HG02798 (cell line): ENCODE measurements around the gene TSPAN17.

Experiments
- ATAC-seq: cut with Tn5 transposase; IDR thresholded peaks from one replicate; pipeline ENCODE4 v1.9.1; 2021; ENCODE audit warnings: mild to moderate bottlenecking; ENCODE audit not compliant: unreplicated experiment, poor library complexity

Gene TSPAN17

DNA sequence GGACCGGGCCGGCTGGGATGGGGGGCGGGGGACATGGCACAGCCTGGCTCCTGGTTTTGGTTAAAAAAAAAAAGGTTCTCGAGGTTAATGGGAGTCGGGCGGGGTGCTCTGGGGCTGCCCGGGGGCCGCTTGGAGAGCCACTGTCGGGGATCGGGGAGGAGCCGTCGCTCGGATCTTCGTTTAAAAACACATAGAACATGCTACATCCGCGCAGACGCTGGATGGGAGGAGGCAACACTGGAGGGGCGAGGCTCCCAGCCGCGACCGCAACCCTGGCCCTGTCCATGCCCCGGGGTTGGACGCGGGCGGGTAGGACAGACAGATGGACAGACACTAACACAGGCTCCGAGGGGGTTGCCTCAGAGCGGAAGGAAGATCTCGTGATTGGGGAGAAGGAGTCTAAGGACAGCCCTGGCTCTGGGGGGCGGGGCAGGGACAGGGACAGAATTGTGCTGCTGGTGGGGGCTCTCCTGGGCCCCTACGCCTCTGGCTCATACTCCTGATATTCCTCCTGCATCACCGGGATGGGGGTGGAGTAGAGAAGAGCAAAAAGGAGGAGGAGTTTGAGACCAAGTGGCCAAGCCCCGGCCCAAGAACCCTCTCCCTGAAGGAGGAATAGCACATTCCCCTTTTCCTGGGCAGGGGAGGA, 26.8 kb upstream of the TSPAN17 start:
- ATAC-seq, result no peak

DNA sequence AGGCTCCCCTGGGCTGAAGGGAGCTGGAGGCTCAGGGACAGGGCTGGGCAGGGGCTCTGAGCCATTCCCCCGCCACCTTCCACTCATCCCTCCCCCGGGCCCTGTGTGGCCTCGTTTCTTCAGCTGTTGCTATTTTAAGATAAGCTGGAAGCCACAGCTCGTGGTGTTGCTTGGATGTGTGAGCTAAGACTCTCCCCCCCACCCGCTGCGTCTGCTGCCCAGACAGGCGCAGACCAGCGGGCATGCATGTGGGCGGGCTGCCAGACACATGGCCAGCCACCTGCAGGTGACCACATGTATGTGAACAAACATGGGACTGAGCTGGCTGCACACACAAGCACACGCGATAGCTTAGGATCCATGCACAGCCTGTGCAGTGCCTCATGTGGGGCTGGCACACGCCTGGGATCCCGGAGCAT, 25.6 kb upstream of the TSPAN17 start:
- ATAC-seq, result no peak

DNA sequence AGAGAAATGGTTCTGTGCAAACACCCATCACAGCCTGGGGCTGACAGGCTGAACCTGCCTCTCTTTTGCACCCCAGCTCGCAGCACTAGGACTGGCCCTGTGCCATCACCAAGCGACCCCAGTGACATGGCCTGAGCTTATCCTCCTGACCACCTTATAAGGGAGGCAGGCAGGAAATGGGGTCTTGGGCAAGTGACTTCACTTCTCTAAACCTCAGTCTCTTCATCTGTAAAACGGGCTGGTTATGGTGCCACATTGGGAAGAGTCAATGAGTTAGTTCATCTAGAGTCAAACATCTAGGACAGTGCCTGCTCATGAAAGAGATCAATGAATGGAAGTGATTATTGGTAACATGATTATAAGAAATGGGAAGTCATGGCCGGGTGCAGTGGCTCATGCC, 23.1 kb upstream of the TSPAN17 start:
- no peak for ATAC-seq

DNA sequence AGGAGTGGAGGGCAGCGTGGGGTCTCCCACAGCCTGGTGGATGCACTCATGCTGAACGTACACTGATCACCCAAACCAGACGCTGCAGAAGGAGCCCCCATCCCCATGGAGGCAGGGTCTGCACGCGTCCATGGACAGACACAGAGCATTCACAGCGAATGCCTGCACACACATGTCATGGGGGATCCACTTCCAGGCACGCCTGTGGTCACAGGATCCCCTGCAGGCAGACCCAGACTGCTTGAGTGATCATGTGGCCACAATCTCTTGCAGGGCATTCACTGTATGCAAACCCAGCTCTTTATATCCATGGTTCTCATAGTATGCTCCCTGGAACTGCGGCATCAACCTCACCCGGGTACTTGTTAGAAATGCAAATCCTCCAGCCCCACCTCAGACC, 22.3 kb upstream of the TSPAN17 start:
- ATAC-seq, result no peak

DNA sequence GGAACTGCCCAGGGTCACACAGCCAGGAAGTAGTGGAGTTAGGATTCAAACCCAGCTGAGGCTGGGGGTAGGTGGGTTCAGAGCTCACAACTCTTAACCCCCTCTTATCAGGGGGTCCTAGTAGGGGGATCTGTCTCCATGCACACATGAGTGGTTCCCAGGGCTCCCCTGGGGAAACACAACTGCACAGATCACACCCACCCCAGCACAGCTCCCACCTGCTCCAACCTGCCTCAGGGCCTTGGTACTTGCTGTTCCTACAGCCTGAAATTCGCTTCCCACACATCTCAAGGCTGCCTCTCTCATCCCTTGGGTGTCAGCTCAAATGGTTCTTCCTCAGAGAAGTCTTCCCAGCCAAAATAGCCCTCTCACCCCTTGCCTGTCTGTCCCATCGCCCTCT, 21.8 kb upstream of the TSPAN17 start:
- ATAC-seq, result no peak

DNA sequence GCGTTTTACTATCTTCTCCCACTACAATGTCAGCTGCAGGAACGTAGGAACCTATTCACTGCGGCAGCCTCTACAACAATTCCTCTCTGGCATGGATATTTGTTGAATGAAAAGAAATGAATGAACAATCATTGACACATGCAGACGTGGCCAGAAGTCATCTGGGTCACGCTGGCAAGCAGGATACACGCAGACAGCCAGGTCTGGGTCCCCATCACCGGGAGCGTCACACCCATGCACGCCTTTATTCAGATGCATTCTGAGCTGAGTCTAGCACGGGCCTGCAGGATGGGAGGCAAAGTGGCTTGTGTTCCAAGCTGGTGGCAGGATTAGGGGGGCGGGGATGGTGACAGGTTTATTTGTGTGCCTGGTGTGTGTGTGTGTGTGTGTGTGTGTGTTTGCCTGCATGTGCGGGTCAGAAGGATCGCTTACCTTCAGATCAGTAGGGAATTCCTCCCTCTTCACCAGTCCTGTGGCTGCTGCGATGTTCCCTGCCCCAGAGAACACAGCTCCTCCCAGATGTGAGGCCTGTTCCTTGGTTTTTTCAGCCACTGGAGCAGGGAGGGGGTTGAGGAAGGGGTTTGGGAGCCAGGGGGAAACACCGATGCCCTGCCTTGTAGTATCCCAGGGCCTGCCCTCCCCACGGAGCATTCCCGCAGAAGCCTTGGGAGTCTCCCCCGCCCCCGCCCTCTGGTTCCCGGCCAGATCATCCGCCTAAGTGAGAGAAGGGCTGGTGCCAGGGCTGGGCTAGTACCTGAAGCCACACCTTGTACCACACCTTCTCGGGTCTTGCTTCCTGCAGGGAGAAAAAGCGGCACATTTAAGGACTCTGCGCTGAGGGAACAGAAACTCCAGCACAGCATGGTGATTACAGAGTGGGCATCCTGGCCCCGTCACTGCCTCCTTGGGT, 21.1 kb upstream of the TSPAN17 start:
- ATAC-seq, result no peak

DNA sequence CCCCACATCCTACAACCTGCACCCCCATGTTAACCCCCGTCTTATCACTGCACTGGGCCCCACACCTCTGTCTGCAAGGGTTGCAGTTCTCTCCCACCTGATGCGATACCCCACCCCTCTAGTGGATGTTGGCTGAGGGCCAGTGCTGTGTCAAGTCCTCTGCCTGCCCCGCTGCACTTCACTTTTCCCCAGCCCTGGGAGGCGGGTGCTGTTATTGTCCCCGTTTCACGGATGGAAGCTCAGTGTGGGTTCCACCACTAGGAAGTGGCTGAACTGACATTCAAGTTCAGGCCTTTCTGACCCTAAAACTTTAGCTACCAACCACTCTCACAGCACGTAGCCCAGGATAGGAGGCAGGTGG, 20.4 kb upstream of the TSPAN17 start:
- no peak for ATAC-seq

DNA sequence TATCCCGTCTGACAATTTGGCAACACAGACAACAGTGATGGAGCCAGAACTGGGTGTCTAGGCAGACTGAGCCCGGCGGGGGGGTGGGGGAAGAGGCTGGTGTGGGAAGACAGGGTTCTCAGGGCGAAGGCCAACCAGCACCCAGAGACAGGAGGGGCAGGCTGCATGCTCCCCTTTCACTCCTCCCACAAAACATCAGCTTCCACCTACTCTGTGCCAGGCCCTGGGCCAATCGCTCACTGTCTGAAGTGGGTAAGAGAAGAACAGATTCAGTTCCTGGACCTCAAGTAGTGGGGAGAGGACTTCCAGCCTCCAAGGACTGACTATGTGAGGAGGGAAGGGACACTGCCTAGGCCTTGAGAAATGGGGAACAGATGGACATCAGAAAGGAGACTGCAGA, 19.7 kb upstream of the TSPAN17 start:
- no peak for ATAC-seq

DNA sequence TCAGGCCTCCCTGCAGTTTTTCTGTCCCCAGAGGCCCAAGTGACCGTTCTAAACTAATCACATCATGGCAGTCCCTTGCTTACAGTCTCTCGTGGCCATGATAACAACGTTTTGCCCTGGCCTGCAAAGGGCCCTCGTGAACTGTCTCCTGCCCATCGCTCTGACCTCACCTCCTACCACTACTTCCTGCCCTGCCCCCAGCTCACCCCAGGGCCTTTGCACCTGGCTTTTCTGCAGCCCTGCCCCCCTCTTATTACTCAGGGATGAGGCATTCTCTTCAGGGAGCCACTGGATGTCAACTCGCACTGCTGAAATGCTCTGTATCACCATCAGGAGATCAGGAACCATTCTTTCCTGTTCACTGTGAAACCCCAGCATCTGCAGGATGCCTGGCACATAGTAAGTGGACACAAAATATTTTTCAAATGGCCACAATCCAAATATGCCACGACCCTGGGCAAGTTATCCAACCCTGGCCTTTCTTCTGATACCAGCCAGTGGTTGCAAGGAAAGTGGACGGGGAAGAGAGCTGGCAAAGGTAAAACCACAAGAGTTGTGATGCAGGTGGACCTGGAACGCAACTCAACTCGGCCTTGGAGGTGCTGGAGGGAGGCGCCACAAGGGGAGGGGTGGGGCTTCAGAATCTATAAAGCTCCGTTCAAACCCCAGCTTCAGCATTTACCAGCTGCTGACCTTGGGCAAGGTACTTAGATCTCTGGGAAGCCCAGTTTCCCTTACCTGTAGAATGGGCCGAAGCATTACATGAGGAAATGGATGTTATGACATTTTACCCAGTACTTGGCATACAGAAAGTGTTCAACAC, 18.7 kb upstream of the TSPAN17 start:
- ATAC-seq, result no peak

DNA sequence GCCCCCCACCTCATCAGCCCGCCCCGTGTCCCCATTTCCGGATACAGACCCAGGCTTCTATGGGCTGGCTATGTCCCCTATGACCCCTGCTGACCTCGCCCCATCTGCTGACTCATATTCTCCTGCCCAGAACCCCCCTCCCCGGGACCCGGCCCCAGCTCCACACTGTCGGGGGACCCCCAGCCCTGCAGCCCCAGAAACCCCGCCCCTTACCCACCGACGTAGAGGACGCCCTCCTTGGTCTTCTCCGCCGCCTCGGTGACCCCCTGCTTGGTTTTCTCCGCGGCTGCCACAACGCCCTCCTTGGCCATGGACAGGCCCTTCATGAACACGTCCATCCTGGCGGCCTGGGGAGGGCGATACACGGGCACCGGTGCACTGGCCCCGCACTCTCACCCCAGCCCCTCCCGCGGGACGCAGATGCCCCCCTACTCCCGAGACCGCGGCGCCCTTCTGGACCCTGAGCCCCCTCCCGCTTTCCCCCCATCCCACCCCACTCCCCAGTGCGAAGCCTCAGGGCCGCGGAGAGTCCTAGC, 17.9 kb upstream of the TSPAN17 start:
- no peak for ATAC-seq

DNA sequence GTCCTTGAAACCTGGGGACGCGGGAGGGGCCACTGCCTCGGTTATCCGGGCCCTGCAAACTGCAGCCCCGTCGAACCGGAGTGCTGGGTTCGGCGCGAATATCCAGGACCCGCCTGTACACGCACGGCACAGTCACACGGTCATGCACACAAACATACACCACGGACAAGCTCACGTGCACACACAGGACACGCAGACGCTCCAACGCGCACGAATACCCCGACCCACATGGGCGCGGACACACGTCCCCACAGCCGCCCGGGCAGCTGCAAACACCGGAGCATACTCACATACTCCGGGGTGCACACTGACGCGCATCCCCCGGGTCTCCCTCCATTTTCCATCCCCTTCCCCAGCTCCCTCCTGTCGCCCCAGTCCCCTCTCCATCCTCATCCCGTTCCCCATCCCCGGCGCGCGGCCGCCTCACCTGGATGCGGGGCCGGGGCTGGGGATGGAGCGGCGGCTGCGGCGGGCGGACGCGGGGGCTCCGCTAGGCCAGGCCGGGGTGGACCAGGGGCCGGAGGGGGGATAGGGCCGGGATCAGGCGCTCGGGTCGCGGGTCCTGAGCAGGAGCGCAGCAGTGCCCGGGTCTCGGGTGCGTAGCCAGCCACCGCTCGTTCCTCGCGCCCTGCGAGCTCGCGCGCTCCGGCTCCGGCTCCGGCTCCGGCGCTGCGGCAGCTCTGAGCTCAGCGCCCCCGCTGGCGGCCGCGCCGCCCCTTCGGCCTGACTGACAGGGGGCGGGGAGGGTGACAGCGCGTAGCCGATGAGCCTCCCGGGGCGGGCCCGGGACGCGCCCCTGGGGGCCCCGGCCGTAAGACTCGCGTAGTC, 17.2 kb upstream of the TSPAN17 start, which contains the start of the genes EIF4E1B and SNCB:
TSS of gene EIF4E1B (plus strand) at position 823 of the 828 bp plus-strand sequence. CDS start 12,113 bp downstream, outside the sequence.
TSS of gene SNCB (minus strand) at position 682 of the 828 bp plus-strand sequence. CDS start 880 bp downstream, outside the sequence.
- ATAC-seq, result peak; percentile 59

DNA sequence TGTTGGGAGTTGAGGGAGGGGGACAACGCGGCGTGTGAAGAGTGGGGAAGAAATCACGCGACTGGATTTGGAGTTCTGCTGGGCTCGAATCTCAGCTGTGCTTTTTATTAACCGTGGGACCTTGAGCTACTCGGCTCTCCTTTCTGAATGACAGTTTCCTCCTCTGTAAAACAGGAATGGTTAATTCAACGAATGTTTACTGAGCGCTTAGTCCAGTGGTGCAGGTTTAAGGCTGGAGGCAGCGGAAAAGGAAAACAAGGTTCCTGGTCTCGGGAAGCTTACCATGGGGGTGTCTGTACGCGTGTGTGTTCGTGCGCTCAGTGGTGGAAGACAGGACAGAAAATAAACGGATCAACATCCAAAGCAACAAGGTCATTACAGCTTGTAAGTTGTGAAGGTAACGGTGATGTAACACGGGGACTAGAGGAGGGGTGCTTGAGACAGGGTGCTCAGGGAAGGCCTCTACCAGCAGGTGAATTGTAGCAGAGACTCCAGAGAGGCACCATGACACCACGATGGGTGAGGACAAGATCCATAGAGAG, 16.5 kb upstream of the TSPAN17 start:
- no peak for ATAC-seq

DNA sequence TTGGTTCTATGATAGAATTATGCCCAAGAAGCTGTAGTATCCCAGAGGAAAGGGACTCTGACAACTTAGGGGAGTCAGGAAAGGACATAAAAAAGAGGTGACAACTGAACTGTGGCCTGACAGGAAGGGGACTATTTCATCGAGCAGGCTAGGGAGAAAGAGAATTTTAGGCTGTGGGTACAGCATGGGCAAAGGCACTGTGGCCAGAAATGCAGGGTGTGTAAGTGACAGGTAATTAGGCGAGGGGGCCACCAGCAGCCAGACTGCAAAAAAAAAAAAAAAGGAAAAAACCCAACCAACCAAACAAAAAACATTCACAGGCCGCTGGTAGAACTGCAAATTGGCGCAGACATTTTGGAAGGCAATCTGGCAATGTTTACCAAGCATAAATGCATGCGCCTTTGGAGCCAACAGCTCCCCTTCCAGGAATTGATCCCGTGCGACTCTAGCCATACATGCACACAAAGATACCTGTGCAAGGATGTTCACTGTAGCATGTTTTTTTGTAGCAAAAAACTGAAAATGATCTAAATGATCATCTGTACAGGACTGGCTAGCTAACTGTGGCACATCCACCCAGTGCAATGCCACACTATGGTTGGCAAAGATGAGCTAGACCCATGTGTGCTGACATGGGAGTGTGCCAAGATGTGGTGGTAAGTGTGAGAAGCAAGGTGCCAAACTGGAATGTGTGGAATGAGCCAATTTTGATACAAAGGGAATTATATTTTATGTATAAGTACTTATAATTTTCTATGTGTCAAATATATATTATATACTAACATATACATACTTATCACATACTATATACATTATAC, 15.7 kb upstream of the TSPAN17 start:
- ATAC-seq, result no peak

DNA sequence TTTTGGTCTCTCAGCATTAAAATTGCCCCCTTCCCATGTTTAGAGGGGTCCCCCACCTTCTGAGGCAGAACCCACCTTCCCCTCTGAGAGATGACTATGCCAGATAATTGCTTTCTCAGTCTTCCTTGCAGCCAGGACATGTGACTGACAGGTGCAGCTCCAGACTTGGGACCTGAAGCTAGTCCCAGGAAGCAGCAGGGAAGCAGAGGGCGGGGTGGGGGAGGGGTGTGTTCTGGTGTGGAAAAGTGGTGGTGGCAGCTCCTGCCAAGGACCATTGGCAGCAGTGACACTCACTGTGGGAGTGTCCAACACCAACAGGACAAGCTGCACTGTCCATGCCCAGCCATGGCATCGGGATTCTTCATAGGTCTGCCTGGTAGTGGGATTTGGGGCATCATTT, 14.5 kb upstream of the TSPAN17 start:
- no peak for ATAC-seq

DNA sequence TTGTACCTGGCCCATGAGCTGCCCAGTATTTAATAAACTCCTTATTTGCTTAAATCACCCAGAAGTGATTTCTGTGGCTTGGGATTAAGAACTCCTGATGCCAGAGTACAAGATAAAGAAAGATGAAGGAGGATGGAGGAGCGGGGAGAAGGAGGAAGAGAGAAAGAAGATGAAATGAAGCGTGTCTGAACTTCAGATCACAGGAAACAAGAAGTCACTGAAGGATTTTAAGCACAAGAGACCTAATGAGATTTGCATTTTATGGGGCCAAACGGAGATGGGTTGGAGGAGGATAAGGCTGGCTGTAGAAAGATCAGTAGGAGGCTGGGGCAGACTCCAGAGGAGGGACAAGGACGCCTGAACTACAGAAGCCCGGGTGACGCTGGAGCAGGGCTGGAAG, 13.7 kb upstream of the TSPAN17 start:
- no peak for ATAC-seq

DNA sequence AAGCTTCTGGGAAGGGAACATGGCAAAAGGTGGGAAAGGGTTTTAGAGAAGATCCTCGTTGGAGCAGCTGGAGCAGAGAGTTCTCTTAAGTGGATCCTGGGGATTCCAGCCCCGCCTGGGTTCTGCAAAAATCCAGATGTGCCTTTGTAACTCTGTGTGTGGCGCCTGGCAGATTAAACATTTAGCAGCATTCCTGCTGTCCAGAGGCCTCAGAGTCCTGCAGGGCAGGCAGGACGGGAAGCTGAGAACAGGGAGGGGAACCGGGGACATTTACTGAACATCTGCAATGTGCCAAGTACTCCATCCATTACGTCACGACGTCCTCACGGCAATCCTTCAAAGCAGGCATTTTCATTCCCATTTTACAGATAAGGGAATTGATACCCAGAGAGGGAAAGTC, 10.9 kb upstream of the TSPAN17 start:
- ATAC-seq, result no peak

DNA sequence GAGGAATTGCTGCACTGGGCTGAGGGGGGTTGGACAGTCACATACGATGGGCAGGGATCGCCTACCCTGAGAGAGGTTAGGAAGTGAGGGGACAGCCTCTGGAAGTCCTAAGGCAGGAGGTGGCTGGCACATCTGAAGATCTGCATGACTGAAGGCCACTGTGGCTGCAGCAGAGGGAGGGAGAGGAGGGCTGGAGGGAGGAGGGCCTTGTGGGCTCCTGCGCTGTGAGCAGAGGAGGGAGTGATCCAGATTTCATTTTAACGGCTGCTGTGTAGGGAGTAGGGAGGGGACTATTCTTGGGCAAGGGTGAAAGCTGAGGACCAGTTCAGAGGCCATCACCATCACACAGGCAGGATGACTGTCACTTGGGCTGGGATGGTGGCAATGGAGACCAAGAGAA, 9.7 kb upstream of the TSPAN17 start:
- ATAC-seq, result no peak

DNA sequence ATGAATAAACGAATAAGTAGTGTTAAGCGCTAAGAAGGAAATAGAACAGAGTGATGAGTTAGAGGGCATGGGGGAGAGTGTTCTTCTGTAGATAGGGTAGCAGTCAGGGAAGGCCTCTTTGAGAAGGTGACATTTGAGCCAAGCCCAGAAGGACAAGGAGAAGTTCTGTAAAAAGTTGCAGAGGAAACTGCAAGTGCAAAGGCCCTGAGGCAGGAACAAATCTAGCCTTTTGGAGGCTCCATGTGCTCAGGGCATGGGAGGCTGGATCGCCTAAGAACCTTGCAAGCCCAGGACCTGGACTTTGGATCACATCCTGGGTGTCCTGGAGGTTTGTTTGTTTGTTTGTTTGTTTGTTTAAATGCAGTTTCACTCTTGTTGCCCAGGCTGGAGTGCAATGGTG, 8.8 kb upstream of the TSPAN17 start:
- no peak for ATAC-seq

DNA sequence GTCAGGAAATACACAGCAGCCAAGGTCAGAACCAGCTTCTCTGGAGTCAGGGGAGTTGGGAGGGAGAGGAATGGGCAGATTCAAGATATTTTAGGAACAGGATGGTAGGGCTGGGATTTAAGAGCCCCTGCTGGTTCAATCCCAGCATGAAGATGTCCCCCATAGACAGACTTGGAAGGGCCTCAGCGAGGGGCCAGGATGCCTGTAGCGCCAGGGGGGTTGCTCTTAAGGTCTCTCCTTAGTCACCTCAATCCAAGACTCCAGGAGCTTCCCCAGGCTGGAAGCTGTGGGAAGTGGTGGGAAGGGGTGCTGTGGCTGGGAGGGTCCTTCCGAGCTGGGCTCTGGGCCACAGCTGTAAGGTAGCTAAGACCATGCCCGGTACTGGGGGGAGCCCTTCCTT, 8.1 kb upstream of the TSPAN17 start:
- ATAC-seq, result no peak
